Measurements from ENCODE around the gene NHEJ1.

The NHEJ1 gene

DNA sequence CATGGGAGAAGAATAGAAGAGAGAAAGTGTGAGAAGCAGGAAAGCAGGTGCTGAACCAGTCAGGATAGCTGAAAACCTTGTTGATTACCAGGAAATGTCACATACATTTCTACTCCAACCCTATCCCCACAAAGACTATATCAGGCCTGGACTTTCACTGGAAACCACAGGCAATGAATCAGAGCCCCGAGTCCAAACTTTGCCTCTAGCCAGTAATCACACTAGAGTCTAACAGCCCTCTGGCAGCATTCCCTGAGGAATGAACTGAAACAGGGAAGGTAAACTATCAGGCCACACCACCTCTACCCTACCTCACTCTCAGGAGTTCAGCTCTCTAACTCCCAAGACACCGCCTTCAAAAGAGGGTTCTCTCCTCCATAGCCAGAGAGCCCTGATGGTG lies 81.2 kb downstream of the NHEJ1 start:
- no peak for DNase-seq (ENCODE audit: low read depth, low spot score)
- TF ChIP-seq, protein P1, sequence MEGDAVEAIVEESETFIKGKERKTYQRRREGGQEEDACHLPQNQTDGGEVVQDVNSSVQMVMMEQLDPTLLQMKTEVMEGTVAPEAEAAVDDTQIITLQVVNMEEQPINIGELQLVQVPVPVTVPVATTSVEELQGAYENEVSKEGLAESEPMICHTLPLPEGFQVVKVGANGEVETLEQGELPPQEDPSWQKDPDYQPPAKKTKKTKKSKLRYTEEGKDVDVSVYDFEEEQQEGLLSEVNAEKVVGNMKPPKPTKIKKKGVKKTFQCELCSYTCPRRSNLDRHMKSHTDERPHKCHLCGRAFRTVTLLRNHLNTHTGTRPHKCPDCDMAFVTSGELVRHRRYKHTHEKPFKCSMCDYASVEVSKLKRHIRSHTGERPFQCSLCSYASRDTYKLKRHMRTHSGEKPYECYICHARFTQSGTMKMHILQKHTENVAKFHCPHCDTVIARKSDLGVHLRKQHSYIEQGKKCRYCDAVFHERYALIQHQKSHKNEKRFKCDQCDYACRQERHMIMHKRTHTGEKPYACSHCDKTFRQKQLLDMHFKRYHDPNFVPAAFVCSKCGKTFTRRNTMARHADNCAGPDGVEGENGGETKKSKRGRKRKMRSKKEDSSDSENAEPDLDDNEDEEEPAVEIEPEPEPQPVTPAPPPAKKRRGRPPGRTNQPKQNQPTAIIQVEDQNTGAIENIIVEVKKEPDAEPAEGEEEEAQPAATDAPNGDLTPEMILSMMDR (IDR thresholded peaks at IDR 0.05; ENCODE audit: insufficient read depth, low read length, missing control alignments): no peak
- CTCF ChIA-PET: interaction anchor here (1.1 to 5.1 kb wide), 6 partner anchors 9 to 75 kb away, joined by 3 to 39 read pairs (median 4); no protein-coding TSS in a partner anchor
- H3K4me3 ChIP-seq (ENCODE audit: low read depth, low read length): no peak overlapping the region
- POLR2A ChIA-PET: no interaction called here

DNA sequence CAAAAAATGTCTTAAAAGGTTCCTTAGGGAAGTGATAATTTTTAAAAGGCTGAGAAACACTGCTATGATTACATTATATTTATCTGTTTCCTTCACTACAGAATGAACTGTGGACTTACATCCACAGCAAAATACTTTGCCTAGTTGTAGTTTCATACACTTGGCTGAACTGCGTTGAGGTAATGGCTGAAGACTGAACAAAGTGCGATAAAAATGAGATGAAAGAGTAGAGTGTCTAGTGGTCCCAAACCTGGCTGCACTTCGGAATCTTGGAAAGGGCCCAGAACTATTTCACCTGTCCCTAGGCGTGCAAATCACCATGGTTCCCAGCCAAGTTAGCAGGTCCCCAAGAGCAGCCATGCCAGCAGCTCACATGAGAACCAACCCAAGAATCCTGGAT lies 81.7 kb downstream of the NHEJ1 start:
- no peak for DNase-seq (ENCODE audit: low read depth, low spot score)
- H3K4me3 ChIP-seq (ENCODE audit: low read depth, low read length): no peak overlapping the region
- ChIA-PET POLR2A (no interaction called here), CTCF (interaction anchor here (1.0 to 5.1 kb wide), 7 partner anchors 9 to 76 kb away, joined by 3 to 39 read pairs (median 4); no protein-coding TSS in a partner anchor)
- TF ChIP-seq, protein P1 (IDR thresholded peaks at IDR 0.05; ENCODE audit: insufficient read depth, low read length, missing control alignments): no peak

DNA sequence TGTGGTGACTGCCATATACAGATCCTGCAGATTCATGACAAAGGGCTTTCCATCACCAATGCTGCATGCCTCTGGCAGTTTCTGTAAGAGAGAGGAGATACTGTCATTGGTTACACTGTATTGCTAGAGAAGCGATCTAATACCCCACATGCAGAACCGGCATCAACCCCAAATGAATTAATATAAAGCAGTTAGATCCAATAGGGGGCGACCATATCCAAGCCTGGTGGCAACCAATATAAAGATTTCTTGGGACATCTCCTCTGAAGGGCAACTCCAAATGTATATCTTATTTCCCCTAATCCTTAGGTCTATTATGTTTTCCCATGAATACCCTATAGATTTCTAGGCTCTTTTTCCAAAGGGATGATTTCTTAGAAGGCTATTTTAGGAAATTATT lies 82.5 kb downstream of the NHEJ1 start:
- ChIA-PET POLR2A (no interaction called here), CTCF (interaction anchor here (1.0 to 5.1 kb wide), 6 partner anchors 10 to 42 kb away, joined by 3 to 39 read pairs (median 4); no protein-coding TSS in a partner anchor)
- H3K4me3 ChIP-seq (ENCODE audit: low read depth, low read length): no peak overlapping the region
- no peak for DNase-seq (ENCODE audit: low read depth, low spot score)
- TF ChIP-seq, protein P1 (IDR thresholded peaks at IDR 0.05; ENCODE audit: insufficient read depth, low read length, missing control alignments): no peak

DNA sequence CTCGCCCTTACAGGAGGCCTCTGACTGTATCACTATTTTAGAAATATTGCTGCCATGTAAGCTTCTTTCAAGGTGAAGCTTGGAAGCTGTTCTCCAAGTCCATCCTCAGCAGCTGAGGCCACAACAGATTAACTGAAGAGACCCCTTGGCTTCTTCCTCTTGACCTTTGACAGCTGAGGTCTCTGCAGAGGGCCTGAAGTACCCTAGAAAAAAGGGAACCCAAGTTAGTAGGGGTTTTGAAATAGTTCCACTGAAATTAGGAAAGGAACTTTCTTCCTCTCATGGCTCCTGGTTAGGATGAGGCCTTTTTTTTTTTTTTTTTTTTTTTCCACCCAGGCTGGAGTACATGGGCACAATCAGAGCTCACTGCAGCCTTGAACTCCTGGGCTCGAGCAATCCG lies 84.4 kb downstream of the NHEJ1 start:
- no peak for DNase-seq (ENCODE audit: low read depth, low spot score)
- no peak overlapping the region for H3K4me3 ChIP-seq (ENCODE audit: low read depth, low read length)
- POLR2A ChIA-PET: no interaction called here
- TF ChIP-seq, protein P1 (IDR thresholded peaks at IDR 0.05; ENCODE audit: insufficient read depth, low read length, missing control alignments): no peak
- CTCF ChIA-PET: interaction anchor here (1.1 to 28.6 kb wide), 8 partner anchors 8 to 79 kb away, joined by 3 to 709 read pairs (median 70); partner anchors contain the start of genes IHH and NHEJ1

DNA sequence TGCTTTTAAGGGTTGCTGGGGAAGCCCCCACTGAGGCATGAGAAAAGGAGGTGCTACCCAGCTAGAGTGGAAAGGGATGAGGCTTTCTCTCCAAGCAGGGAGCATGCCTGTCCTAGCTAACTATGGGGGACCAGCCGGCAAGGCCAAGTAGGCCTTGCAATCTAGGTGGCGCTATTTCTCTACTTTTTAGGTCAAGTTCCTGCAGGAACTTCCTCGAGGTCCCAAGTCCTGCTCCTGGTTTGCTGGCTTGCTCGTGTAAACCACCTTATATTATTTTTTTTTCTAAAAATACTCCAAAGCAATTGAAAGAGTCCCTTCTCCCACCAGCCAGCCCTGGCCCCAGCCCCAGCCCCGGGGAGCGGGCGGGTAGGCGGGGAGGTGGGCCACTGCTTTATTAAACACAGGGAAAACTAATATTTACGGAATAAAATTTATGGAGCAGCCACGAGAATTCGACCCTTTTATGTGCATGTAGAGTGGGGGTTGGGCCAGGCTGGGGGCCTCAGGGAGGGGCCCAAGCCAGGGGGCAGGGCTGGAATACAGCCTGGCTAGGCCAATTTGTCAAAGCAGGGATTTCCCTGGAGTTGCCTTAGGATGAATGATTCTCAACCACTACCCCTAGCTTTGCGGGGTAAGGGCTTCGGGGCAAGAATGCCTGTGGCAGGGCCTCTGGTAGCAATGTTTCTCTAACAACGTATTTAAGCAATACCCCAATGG lies 87.0 kb downstream of the NHEJ1 start:
- no peak overlapping the region for H3K4me3 ChIP-seq (ENCODE audit: low read depth, low read length)
- peak; percentile 16 for DNase-seq (ENCODE audit: low read depth, low spot score)
- TF ChIP-seq, protein P1 (IDR thresholded peaks at IDR 0.05; ENCODE audit: insufficient read depth, low read length, missing control alignments): peak; percentile 52
- CTCF ChIA-PET: interaction anchor here (0.7 to 28.6 kb wide), 18 partner anchors 9 to 243 kb away, joined by 3 to 709 read pairs (median 7); partner anchors contain the start of genes CFAP65, IHH and NHEJ1
- POLR2A ChIA-PET: no interaction called here

DNA sequence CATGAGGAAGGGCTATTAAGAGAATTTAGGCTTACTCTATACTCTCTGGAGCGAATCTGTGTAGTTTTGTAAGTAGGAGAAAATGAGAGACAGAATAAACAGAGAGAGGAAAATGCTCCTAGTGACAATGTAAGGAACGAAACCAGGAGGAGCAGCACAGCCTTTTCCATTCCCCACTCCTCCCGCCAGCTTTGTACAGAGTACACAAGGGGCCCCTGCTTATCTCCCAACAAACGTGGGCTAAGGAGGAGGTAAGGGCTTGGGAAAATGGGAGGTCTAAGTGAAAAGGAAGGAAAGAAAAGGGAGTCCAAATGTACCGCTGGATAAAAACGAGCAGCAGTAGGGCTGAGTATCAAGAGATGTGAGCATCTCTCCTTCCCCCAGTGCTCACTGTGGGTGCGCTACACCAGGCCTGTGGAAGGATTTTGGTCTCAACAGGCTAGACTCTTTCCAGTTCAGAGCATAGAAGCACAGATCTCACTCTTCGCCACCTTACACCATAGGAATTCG lies 87.8 kb downstream of the NHEJ1 start:
- no peak for DNase-seq (ENCODE audit: low read depth, low spot score)
- POLR2A ChIA-PET: no interaction called here
- CTCF ChIA-PET: interaction anchor here (0.6 to 28.6 kb wide), 23 partner anchors 8 to 257 kb away, joined by 3 to 709 read pairs (median 6); partner anchors contain the start of genes CFAP65, IHH and NHEJ1
- H3K4me3 ChIP-seq (ENCODE audit: low read depth, low read length): no peak overlapping the region
- TF ChIP-seq, protein P1 (IDR thresholded peaks at IDR 0.05; ENCODE audit: insufficient read depth, low read length, missing control alignments): no peak
